Hepatocyte (in vitro differentiated cells): ENCODE results near the gene ZBTB37.

Experiments used
- CTCF ChIP-seq: fragments of 200-600 bp; sonication (generic); IDR thresholded peaks from 2 replicates; pipeline ENCODE4 v1.5.1; 2016; ENCODE audit warnings: antibody characterized with exemption, mild to moderate bottlenecking; ENCODE audit not compliant: poor library complexity
- EZH2 ChIP-seq: fragments of 200-600 bp; sonication (generic); IDR thresholded peaks from 2 replicates; pipeline ENCODE4 v1.6.1; 2016; ENCODE audit warnings: antibody characterized with exemption, mild to moderate bottlenecking, borderline replicate concordance

GRCh38 chr1:173832748-173833147 is 35.4 kb upstream of the ZBTB37 start:
- TF ChIP-seq EZH2 (no peak), CTCF (no peak)
